Nephron (organoid): Measurements from ENCODE around the gene STOX1.

ENCODE experiments used
- H3K27ac Mint-ChIP-seq, 3 experiments: 2 replicates each; pipeline ENCODE4 v1.8.0; 2020; ENCODE audit warnings: mixed read lengths in 3 of 3, mild to moderate bottlenecking in 2 of 3, moderate library complexity in 1 of 3
- H3K27me3 Mint-ChIP-seq: 2 replicates; pipeline ENCODE4 v1.8.0; 2021; ENCODE audit warnings: low read depth, mild to moderate bottlenecking, moderate library complexity, mixed read lengths
- H3K36me3 Mint-ChIP-seq: 2 replicates; pipeline ENCODE4 v1.8.0; 2020; ENCODE audit warnings: low read depth, mixed read lengths
- H3K4me1 Mint-ChIP-seq: 2 replicates; pipeline ENCODE4 v1.8.0; 2020; ENCODE audit warnings: mixed read lengths
- H3K4me3 Mint-ChIP-seq, 3 experiments: 2 replicates each; pipeline ENCODE4 v1.8.0; 2020; ENCODE audit warnings: mild to moderate bottlenecking in 3 of 3, mixed read lengths in 3 of 3, moderate library complexity in 2 of 3
- H3K9me3 Mint-ChIP-seq: 2 replicates; pipeline ENCODE4 v1.8.0; 2020; ENCODE audit warnings: mixed read lengths
- CTCF ChIP-seq, 3 experiments: fragments of 200-600 bp; sonication (generic); IDR thresholded peaks; one replicate each; pipeline ENCODE4 v1.5.0; 2021; ENCODE audit warnings: antibody characterized with exemption in 3 of 3; ENCODE audit not compliant: unreplicated experiment in 3 of 3

Gene STOX1

GRCh38 chr10:68895041-68895440 is 67.7 kb downstream of the STOX1 start:
- H3K4me1 Mint-ChIP-seq = peaks cover 18% of the 10 kb centered on the region
- H3K36me3 Mint-ChIP-seq = peaks cover 4% of the 10 kb centered on the region
- H3K27ac Mint-ChIP-seq = no peak overlapping the region
- H3K4me3 Mint-ChIP-seq = no peak overlapping the region
- no peaks in the 10 kb centered on the region for H3K27me3 Mint-ChIP-seq
- TF ChIP-seq CTCF (IDR thresholded peaks at IDR 0.05; ENCODE audit: unreplicated experiment in 3 of 3) = no peak
- no peaks in the 10 kb centered on the region for H3K9me3 Mint-ChIP-seq

- peak overlapping the region; percentile 7 to 72 (median 54) for H3K4me3 Mint-ChIP-seq
- no peaks in the 10 kb centered on the region for H3K9me3 Mint-ChIP-seq
- peaks cover 36% of the 10 kb centered on the region for H3K4me1 Mint-ChIP-seq
- TF ChIP-seq CTCF (IDR thresholded peaks at IDR 0.05; ENCODE audit: unreplicated experiment in 3 of 3) = peak; percentile 52 to 72 (median 53)
- H3K36me3 Mint-ChIP-seq = peaks cover 4% of the 10 kb centered on the region
- no peaks in the 10 kb centered on the region for H3K27me3 Mint-ChIP-seq
- peak overlapping the region; percentile 69 to 92 (median 73) for H3K27ac Mint-ChIP-seq
These were observed 70.0 kb downstream of the STOX1 start for GRCh38 chr10:68897336-68897741.

GRCh38 chr10:68899186-68899745 is 71.9 kb downstream of the STOX1 start:
- Mint-ChIP-seq H3K4me3 (peak overlapping the region; percentile 41 to 98 (median 53)), H3K36me3 (peaks cover 3% of the 10 kb centered on the region), H3K27ac (peak overlapping the region; percentile 99 to 100 (median 100)), H3K9me3 (no peaks in the 10 kb centered on the region), H3K4me1 (peaks cover 46% of the 10 kb centered on the region), H3K27me3 (no peaks in the 10 kb centered on the region)
- TF ChIP-seq CTCF (IDR thresholded peaks at IDR 0.05; ENCODE audit: unreplicated experiment in 3 of 3) = no peak

GRCh38 chr10:68900427-68901104 is 73.2 kb downstream of the STOX1 start:
- Mint-ChIP-seq H3K4me3 (peak overlapping the region; percentile 98 to 99 (median 98)), H3K9me3 (no peaks in the 10 kb centered on the region), H3K27ac (peak overlapping the region; percentile 99 to 100 (median 100)), H3K4me1 (peaks cover 48% of the 10 kb centered on the region), H3K36me3 (peaks cover 5% of the 10 kb centered on the region), H3K27me3 (no peaks in the 10 kb centered on the region)
- TF ChIP-seq CTCF (IDR thresholded peaks at IDR 0.05; ENCODE audit: unreplicated experiment in 3 of 3) = no peak

DNA sequence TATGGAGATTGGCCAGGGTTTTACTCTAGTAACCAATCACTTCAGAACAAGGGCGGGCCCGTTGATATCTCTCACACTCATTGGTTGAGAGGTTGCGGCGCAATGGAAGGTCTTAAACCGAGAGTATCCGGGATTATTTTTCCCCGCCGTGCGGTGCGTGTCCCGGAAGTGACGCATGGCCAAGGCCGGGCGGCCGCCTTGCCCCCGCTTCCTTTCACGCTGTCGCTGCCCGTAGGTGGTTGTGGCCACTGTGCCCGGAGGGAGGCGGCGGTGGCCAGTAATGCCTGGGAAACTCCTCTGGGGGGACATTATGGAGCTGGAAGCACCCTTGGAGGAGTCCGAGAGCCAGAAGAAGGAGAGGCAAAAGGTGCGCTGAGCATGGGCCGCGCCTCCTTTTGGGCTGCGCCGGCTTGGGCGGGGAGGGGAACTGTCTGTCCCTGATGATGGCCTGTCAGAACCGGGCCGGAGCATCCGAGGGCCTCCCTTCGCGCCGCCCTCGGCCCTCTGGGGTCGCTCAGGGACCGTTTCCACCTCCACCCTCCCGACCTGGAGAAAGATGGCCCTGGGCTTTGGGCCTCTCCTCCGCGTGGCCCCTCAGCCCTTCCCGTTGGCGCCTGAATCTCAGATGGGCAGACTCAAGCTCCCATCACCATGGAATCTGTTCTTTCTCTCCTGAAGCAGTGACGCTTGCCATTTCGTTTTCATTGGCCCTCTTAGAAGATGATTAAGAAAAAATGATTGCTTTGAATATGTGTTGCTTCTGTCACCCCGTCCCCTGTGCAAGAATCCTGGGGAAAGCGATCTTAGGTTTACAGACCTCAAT is 74.0 kb downstream of the STOX1 start, which contains the start of gene DDX50:
Gene DDX50 (plus strand): TSS at position 211 of the 823 bp plus-strand sequence. CDS start 70 bp downstream, at position 281.
- Mint-ChIP-seq H3K9me3 (no peaks in the 10 kb centered on the region), H3K27me3 (no peaks in the 10 kb centered on the region), H3K4me1 (peaks cover 48% of the 10 kb centered on the region), H3K4me3 (peak within 1 kb of the TSS; percentile 98 to 99 (median 98)), H3K36me3 (peaks cover 9% of the 10 kb centered on the region), H3K27ac (peak within 1 kb of the TSS; percentile 99 to 100 (median 100))
- peak in 1 of 3 experiments; percentile 13 for TF ChIP-seq CTCF (IDR thresholded peaks at IDR 0.05; ENCODE audit: unreplicated experiment in 3 of 3)
